Tibial artery (tissue), 4 donors: ENCODE data around the gene CXADR.

ENCODE experiments used
- DNase-seq, 2 donors: peaks; one replicate each; pipeline ENCODE4 v3.0.0-alpha.2; 2019
- H3K27ac ChIP-seq, 2 donors: fragments of 200-600 bp; sonication (generic) in 1 of 2; 1 replicate in 1 of 2; 2 replicates in 1 of 2; pipeline ENCODE4 v1.5.1; 2018 to 2019; ENCODE audit warnings: mild to moderate bottlenecking in 1 of 2
- H3K27me3 ChIP-seq, 2 donors: fragments of 200-600 bp; sonication (generic) in 1 of 2; one replicate each; pipeline versions ENCODE4 v1.5.1 to v1.6.0; 2016 to 2019
- H3K36me3 ChIP-seq, 3 donors: fragments of 200-600 bp; sonication (generic) in 2 of 3; one replicate each; pipeline ENCODE4 v1.5.1; 2016 to 2019; ENCODE audit warnings: mild to moderate bottlenecking in 2 of 3
- H3K4me1 ChIP-seq, 4 donors: fragments of 200-600 bp; sonication (generic) in 2 of 4; 1 replicate in 3 of 4; 2 replicates in 1 of 4; pipeline ENCODE4 v1.5.1; 2016 to 2019
- H3K4me3 ChIP-seq, 2 donors: fragments of 200-600 bp; sonication (generic) in 1 of 2; 1 replicate in 1 of 2; 2 replicates in 1 of 2; pipeline ENCODE4 v1.5.1; 2018 to 2019; ENCODE audit warnings: mild to moderate bottlenecking in 2 of 2
- H3K9me3 ChIP-seq, 3 donors: fragments of 200-600 bp; sonication (generic) in 1 of 3; one replicate each; pipeline ENCODE4 v1.5.1; 2016 to 2019
- intact Hi-C: fragments of 100-400 bp; cut with DNase I; formaldehyde crosslinking; loops from one replicate; pipeline ENCODE4 v1.15.0; 2023; ENCODE audit warnings: low total_unique reads
- TF ChIP-seq, protein P1 (sequence below), 2 experiments: fragments of 200-600 bp in 1 of 2; fragments of 450-650 bp in 1 of 2; IDR thresholded peaks; one replicate each; pipeline ENCODE4 v1.5.1; 2017 to 2019; ENCODE audit warnings: antibody characterized with exemption in 2 of 2, mild to moderate bottlenecking in 1 of 2, moderate library complexity in 1 of 2

The CXADR gene

DNA sequence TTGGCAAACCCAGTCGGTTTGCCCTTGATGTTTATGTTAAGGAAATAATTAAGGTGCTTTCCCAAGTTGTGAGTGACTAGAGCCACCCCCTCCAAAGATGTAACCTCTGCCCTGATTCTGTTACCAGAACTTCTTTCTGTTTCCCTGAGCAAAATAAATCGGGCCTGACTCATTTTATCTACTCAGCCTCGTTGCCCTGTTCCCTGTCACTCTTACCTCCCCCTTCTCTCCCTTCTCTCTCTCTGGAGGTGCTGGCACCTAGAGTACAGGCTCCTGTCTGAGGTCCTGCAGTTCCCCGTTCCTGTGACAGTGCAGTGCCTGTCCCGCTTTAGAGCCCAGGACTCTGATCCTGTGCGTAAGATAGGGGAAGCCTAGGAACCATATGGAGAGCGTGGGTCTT is 35.4 kb downstream of the CXADR start:
- no peaks in the 10 kb centered on the region for H3K36me3 ChIP-seq
- H3K27me3 ChIP-seq = no peaks in the 10 kb centered on the region
- no peaks in the 10 kb centered on the region for H3K9me3 ChIP-seq
- no peak overlapping the region for H3K4me3 ChIP-seq
- TF ChIP-seq, protein P1, sequence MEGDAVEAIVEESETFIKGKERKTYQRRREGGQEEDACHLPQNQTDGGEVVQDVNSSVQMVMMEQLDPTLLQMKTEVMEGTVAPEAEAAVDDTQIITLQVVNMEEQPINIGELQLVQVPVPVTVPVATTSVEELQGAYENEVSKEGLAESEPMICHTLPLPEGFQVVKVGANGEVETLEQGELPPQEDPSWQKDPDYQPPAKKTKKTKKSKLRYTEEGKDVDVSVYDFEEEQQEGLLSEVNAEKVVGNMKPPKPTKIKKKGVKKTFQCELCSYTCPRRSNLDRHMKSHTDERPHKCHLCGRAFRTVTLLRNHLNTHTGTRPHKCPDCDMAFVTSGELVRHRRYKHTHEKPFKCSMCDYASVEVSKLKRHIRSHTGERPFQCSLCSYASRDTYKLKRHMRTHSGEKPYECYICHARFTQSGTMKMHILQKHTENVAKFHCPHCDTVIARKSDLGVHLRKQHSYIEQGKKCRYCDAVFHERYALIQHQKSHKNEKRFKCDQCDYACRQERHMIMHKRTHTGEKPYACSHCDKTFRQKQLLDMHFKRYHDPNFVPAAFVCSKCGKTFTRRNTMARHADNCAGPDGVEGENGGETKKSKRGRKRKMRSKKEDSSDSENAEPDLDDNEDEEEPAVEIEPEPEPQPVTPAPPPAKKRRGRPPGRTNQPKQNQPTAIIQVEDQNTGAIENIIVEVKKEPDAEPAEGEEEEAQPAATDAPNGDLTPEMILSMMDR (IDR thresholded peaks at IDR 0.05) = no peak
- H3K27ac ChIP-seq = no peak overlapping the region
- H3K4me1 ChIP-seq = no peaks in the 10 kb centered on the region
- intact Hi-C loops = no loop called here
- DNase-seq = no peak

DNA sequence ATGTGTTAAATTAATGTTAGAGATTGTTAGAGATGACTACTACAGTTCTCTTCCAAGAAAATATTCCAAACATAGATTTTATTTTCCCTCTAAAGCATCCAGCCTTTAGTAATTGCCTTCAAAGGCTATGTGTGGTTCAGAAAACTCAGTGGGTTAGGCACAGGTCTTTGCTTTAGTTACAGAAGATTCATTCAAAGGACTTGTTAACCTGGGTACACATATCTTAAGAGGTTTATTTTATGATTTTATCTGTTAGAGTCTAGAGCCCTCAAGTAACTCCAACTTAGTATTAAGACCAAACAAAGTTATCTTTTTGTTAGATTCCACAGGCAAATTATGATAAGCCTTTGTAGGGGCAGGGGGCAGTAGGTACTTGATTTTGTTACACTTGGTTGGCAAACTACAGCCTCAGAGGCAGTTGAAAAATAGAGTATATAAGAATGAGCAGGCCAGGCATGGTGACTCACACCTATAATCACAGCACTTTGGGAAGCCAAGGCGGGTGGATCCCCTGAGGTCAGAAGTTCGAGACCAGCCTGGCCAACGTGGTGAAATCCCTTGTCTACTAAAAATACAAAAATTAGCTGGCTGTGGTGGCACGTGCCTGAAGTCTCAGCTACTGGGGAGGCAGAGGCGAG is 37.9 kb downstream of the CXADR start:
- H3K36me3 ChIP-seq = no peaks in the 10 kb centered on the region
- H3K27ac ChIP-seq = no peak overlapping the region
- no peak overlapping the region for H3K4me3 ChIP-seq
- intact Hi-C loops = no loop called here
- no peaks in the 10 kb centered on the region for H3K27me3 ChIP-seq
- TF ChIP-seq, protein P1 (IDR thresholded peaks at IDR 0.05) = no peak
- no peak for DNase-seq
- no peaks in the 10 kb centered on the region for H3K4me1 ChIP-seq
- H3K9me3 ChIP-seq = no peaks in the 10 kb centered on the region

DNA sequence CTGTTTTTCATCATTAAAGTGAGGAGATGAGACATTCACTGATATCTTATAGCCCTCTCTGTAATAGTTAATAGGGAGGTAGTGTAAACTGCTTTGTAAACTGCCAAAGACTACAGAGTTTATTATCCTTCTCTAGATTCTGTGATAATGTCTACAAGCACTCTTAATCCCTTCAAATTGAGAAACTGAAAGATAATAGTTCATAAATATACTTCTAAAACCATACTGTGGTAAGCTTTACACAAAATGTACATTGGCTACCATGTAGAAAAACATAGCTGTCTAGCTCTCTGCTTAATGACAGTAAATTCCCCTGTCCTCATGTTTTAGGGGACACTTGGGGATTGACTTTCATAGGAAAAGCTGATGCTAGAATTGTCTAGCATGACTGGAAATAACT is 39.6 kb downstream of the CXADR start:
- no peak for DNase-seq
- TF ChIP-seq, protein P1 (IDR thresholded peaks at IDR 0.05) = no peak
- Histone ChIP-seq H3K4me1 (no peaks in the 10 kb centered on the region), H3K4me3 (no peak overlapping the region), H3K27me3 (no peaks in the 10 kb centered on the region), H3K27ac (no peak overlapping the region), H3K9me3 (no peaks in the 10 kb centered on the region), H3K36me3 (no peaks in the 10 kb centered on the region)
- intact Hi-C loops = no loop called here

DNA sequence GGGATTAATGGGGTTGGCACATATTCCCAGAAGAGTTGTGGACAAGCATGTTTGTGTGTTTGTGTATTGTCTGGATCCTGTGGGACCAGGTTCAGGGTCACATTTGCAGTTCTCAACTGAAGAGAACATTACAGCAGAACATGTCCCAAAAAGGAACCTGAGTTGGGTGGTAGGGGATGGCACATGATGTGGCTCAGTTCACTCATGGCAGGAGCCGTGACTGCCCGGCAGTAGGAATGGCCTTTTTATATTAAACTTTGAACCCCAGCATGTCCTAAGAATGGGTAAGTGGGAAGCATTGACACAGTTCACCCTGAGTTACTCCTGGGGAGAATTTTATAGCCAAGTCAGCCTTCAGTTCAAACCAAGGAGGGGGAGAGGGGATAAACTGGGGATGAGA is 41.3 kb downstream of the CXADR start:
- TF ChIP-seq, protein P1 (IDR thresholded peaks at IDR 0.05) = no peak
- no peak overlapping the region for H3K4me3 ChIP-seq
- no peak overlapping the region for H3K27ac ChIP-seq
- H3K9me3 ChIP-seq = no peaks in the 10 kb centered on the region
- intact Hi-C loops = no loop called here
- DNase-seq = no peak
- H3K36me3 ChIP-seq = no peaks in the 10 kb centered on the region
- no peaks in the 10 kb centered on the region for H3K27me3 ChIP-seq
- H3K4me1 ChIP-seq = no peaks in the 10 kb centered on the region

DNA sequence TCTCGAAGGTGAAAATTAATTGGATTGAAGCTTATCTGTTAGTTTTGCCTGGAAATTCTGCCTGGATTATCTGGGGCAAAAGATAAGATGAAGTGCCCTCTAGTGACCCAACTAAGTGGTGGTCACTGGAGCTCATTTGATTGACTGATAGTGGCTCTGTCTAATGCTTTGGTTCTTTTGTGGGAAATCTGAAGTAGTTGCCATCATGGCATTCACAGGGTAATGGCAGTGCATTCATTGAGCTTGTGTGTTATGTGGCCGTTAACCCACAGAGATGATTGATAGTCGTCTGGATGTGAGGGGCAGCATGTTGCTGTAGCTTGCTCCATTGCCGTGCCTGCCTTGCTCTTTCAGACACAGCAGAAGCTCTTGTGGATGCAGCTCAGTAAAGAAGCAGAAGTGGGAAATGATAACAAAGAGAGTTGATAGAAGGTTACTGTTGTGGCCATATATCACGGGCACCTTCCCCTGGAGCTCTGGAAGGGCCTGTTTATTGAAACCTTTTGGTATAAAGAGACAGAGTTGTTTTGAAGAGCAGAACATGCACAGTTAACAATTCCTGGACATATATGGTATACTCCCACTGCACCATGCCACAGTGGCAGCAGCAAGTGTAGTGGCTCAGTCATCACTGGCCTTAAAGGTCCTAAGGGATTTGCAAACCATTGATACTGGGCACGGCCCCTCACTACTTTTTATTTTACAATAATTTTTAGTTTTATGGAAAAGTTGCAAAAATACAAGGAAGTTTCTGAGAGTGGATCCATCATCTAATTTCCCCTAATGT is 42.0 kb downstream of the CXADR start:
- TF ChIP-seq, protein P1 (IDR thresholded peaks at IDR 0.05) = no peak
- H3K4me3 ChIP-seq = no peak overlapping the region
- H3K9me3 ChIP-seq = no peaks in the 10 kb centered on the region
- no peak overlapping the region for H3K27ac ChIP-seq
- no peak for DNase-seq
- no peaks in the 10 kb centered on the region for H3K36me3 ChIP-seq
- H3K27me3 ChIP-seq = no peaks in the 10 kb centered on the region
- H3K4me1 ChIP-seq = no peaks in the 10 kb centered on the region
- intact Hi-C loops = no loop called here
